Bronchial epithelial cell (primary cell): ENCODE data around the gene POU3F3. TPM values are rescaled to one million over a fixed set of nuclear protein-coding genes. Genes with fewer than 3 reads are reported as not detected.

Source experiments
- DNase-seq: peaks from one replicate; pipeline ENCODE4 v3.0.0-alpha.2; 2010; ENCODE audit warnings: low read depth
- FAIRE-seq: peaks from 2 replicates; lab custom pipeline; 2011; peaks lifted over from hg19 to GRCh38; lab: Jason Lieb, UNC
- H3K27me3 ChIP-seq: 2 replicates; pipeline ENCODE4 v1.5.1; 2011; ENCODE audit warnings: low read length; ENCODE audit not compliant: control insufficient read depth, insufficient read depth
- H3K36me3 ChIP-seq: 2 replicates; pipeline ENCODE4 v1.5.1; 2011; ENCODE audit warnings: low read length; ENCODE audit not compliant: control insufficient read depth, insufficient read depth
- H3K4me3 ChIP-seq: 2 replicates; pipeline ENCODE4 v1.5.1; 2011; ENCODE audit warnings: mild to moderate bottlenecking, low read depth, low read length, control low read depth
- CTCF ChIP-seq: IDR thresholded peaks from 2 replicates; pipeline ENCODE4 v1.5.1; 2011; ENCODE audit warnings: mild to moderate bottlenecking, moderate library complexity, low read length, control low read depth, inconsistent platforms; ENCODE audit not compliant: insufficient read depth, severe bottlenecking
- total RNA-seq: library from RNA; depleted of rRNA; stranded (reverse); fragments of >200 nt; gene quantifications from 2 replicates; pipeline ENCODE4 v1.2.1, GENCODE V29; 2014

Gene POU3F3
- total RNA-seq, 1 donor from 2014 or later: not detected

GRCh38 chr2:104861351-104862057 is 7.6 kb downstream of the POU3F3 start:
- Histone ChIP-seq H3K27me3 (peaks cover 52% of the 10 kb centered on the region), H3K4me3 (no peak overlapping the region), H3K36me3 (no peaks in the 10 kb centered on the region)
- FAIRE-seq (no peak), DNase-seq (no peak)
- no peak for TF ChIP-seq CTCF

GRCh38 chr2:104862058-104862941 is 8.4 kb downstream of the POU3F3 start:
- no peak for TF ChIP-seq CTCF
- DNase-seq: no peak
- Histone ChIP-seq H3K27me3 (peaks cover 55% of the 10 kb centered on the region), H3K36me3 (no peaks in the 10 kb centered on the region), H3K4me3 (no peak overlapping the region)
- FAIRE-seq: no peak

- H3K27me3 ChIP-seq: peaks cover 59% of the 10 kb centered on the region
- no peak for DNase-seq
Measured at GRCh38 chr2:104863146-104863467, 9.2 kb downstream of the POU3F3 start.

GRCh38 chr2:104863468-104864279 is 9.8 kb downstream of the POU3F3 start:
- no peak overlapping the region for H3K4me3 ChIP-seq
- DNase-seq: no peak
- FAIRE-seq: no peak
- peaks cover 60% of the 10 kb centered on the region for H3K27me3 ChIP-seq
- H3K36me3 ChIP-seq: no peaks in the 10 kb centered on the region
- no peak for TF ChIP-seq CTCF

More at GRCh38 chr2:104863146-104863467, 9.2 kb downstream of the POU3F3 start:
- H3K4me3 ChIP-seq: no peak overlapping the region
- H3K36me3 ChIP-seq: no peaks in the 10 kb centered on the region
- no peak for TF ChIP-seq CTCF
- no peak for FAIRE-seq

- no peak for TF ChIP-seq CTCF
- DNase-seq (no peak), FAIRE-seq (no peak)
- peaks cover 60% of the 10 kb centered on the region for H3K27me3 ChIP-seq
- no peak overlapping the region for H3K4me3 ChIP-seq
- no peaks in the 10 kb centered on the region for H3K36me3 ChIP-seq
Measured at GRCh38 chr2:104864280-104865095, 10.6 kb downstream of the POU3F3 start.
